HG02885 (cell line): ENCODE data around the gene DRD4.

Experiments used
- ATAC-seq: cut with Tn5 transposase; IDR thresholded peaks from one replicate; pipeline ENCODE4 v1.9.1; 2021; ENCODE audit warnings: mild to moderate bottlenecking; ENCODE audit not compliant: unreplicated experiment, poor library complexity

Gene DRD4

GRCh38 chr11:609341-609811 is 27.7 kb upstream of the DRD4 start:
- ATAC-seq, result no peak

GRCh38 chr11:610146-610801 is 26.8 kb upstream of the DRD4 start:
- ATAC-seq, result no peak

GRCh38 chr11:611001-611996 is 25.8 kb upstream of the DRD4 start:
- ATAC-seq, result no peak

DNA sequence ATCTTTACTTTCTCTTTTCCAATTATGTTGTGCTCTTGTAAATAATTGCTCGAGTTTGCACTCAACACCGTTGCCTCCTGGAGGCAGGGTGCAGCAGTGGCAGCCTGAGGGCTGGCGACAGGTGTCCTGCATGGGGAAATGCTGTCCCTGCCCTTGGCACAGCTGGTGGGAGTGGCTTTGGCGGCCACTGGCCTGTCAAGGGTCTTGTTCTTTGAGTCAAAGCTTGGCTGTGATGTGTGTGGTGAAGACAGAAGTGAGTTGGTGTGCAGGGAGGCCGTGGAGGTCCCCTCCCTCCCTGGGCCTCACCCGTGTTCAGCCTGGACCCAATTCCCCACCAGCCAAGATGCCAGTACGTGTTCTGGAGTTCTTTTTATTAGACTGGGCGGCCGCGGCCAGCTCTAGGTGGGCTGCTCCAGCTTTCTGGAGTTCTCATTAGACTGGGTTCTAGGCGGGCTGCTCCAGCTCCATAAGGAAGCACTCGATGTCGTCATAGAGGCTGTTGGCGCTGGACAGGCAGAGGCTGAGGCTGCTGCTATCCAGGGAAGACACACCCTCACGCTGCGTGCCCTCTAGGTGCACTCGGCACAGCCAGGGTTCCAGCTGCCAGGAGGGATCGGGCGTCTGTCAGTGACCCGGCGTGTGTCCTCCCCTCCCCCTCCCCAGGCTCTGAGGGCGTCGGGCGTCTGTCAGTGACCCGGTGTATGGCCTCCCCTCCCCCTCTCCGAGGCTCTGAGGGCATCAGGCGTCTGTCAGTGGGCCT is 24.7 kb upstream of the DRD4 start:
- no peak for ATAC-seq

- ATAC-seq, result no peak
These were observed 24.1 kb upstream of the DRD4 start for GRCh38 chr11:612961-613300.

- ATAC-seq, result no peak
These were observed 23.6 kb upstream of the DRD4 start for GRCh38 chr11:613369-613968.

GRCh38 chr11:614021-614622 is 22.9 kb upstream of the DRD4 start:
- no peak for ATAC-seq

- ATAC-seq, result no peak
These were observed 22.2 kb upstream of the DRD4 start for GRCh38 chr11:614623-615503.

GRCh38 chr11:615504-616319 is 21.4 kb upstream of the DRD4 start, which contains the start of gene IRF7:
IRF7 (minus strand) TSS chr11:615950; CDS start chr11:615364, 586 bp downstream.
- peak; percentile 76 for ATAC-seq

GRCh38 chr11:616320-617198 is 20.5 kb upstream of the DRD4 start:
- no peak for ATAC-seq

- ATAC-seq, result no peak
These were observed 19.7 kb upstream of the DRD4 start for GRCh38 chr11:617199-617911.

DNA sequence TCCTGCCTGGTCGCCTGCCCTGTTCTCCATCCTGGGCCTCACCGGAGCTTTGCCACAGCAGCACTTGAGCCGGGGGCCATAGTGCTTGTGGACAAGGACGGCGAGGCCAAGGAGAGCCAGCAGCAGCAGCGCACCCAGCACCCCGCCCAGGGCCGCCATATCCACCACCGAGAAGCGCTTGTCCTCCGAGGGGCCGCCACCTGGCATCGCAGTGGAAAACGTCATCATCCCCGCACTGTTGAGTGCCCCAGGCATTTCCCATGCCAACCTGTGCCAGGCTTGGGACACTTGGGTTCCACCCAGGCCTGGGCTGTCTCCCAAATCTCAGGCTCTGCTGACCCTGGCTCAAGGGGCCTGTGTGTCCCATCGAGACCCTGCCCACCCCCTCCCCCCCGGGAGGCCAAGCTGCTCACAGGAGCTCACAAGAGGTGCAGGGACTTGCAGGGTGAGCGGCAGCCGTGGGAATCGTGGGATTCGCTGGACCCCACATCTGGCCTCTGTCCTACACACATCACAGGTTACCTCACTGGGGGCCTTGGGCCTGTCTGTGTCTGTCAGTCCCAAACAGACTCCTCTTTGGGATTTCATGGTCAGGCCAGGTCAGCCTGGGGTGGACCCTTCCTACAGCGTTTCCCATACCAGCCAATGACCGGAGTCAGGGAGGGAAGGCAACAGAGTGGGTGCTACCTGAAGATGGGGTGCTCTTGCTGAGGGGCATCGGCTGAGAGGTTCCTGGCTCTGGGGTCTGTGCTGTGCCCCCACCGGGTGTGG is 19.0 kb upstream of the DRD4 start:
- no peak for ATAC-seq

GRCh38 chr11:618856-619627 is 18.0 kb upstream of the DRD4 start:
- ATAC-seq, result no peak

DNA sequence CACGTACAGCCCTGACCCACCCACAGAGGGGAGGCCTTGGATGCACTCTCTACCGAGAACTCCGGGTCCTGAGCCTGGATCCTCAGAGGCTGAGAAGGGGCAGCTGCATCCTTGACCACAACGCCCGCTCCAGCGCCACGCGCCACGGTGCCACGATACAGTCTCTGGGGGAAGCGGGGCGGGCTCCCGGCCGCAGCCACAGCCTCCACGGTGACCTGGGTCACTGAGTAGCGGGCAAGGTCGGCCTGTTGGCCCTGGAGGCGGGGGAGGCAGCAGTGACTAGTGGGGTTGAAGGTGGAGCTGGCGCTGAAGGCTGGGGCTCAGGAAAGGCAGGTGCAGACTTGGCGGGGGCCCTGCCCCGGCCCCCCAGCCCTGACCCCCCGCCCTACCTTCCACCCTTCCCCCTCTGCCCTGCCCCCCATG is 17.4 kb upstream of the DRD4 start:
- no peak for ATAC-seq

- no peak for ATAC-seq
These were observed 16.9 kb upstream of the DRD4 start for GRCh38 chr11:620201-620600.
